GM04504 (cell line): ENCODE data around the gene SUN3.
"Not testable (repeated sequence)": the region's sequence is repeated elsewhere in the genome, so short reads cannot be mapped to it uniquely, and the experiment has no call there.

ENCODE experiments used
- DNase-seq: peaks from one replicate; pipeline ENCODE4 v3.0.0-alpha.2; 2012; ENCODE audit warnings: low read depth

SUN3 gene

GRCh38 chr7:48031111-48031510, 2.2 kb upstream of the SUN3 start:
- DNase-seq = no peak

- no peak for DNase-seq
These were observed 3.3 kb downstream of the SUN3 start for GRCh38 chr7:48025624-48026023.

GRCh38 chr7:48017674-48018073, 11.2 kb downstream of the SUN3 start:
- DNase-seq = no peak

- DNase-seq = no peak
These were observed 12.3 kb downstream of the SUN3 start for GRCh38 chr7:48016641-48017040.

GRCh38 chr7:48011951-48012350, 17.0 kb downstream of the SUN3 start:
- no peak for DNase-seq

GRCh38 chr7:48011323-48011722, 17.6 kb downstream of the SUN3 start:
- no peak for DNase-seq

GRCh38 chr7:48009954-48010353, 19.0 kb downstream of the SUN3 start:
- DNase-seq = no peak

- no peak for DNase-seq
These were observed 19.6 kb downstream of the SUN3 start for GRCh38 chr7:48009257-48009656.

GRCh38 chr7:48006866-48007265, 22.0 kb downstream of the SUN3 start:
- no peak for DNase-seq

- DNase-seq = no peak
These were observed 24.3 kb downstream of the SUN3 start for GRCh38 chr7:48004638-48005037.

GRCh38 chr7:48004032-48004431, 24.9 kb downstream of the SUN3 start:
- DNase-seq = no peak

- DNase-seq = not testable (repeated sequence)
These were observed 28.7 kb downstream of the SUN3 start for GRCh38 chr7:48000164-48000563.

- no peak for DNase-seq
These were observed 29.5 kb downstream of the SUN3 start for GRCh38 chr7:47999413-47999812.

GRCh38 chr7:47992446-47992845, 36.5 kb downstream of the SUN3 start:
- no peak for DNase-seq

- no peak for DNase-seq
These were observed 37.1 kb downstream of the SUN3 start for GRCh38 chr7:47991741-47992311.

- no peak for DNase-seq
These were observed 37.6 kb downstream of the SUN3 start for GRCh38 chr7:47991270-47991669.

- DNase-seq = no peak
These were observed 38.3 kb downstream of the SUN3 start for GRCh38 chr7:47990592-47990991.

GRCh38 chr7:47989607-47990400, 39.1 kb downstream of the SUN3 start:
- not testable (repeated sequence) for DNase-seq

GRCh38 chr7:47988496-47989386, 40.2 kb downstream of the SUN3 start:
- DNase-seq = no peak

GRCh38 chr7:47982610-47983009, 46.3 kb downstream of the SUN3 start:
- no peak for DNase-seq

- not testable (repeated sequence) for DNase-seq
These were observed 48.3 kb downstream of the SUN3 start for GRCh38 chr7:47980648-47981047.

GRCh38 chr7:47979832-47980181, 49.1 kb downstream of the SUN3 start:
- DNase-seq = no peak
